CD4-positive, alpha-beta memory T cell (primary cell): ENCODE measurements around the gene PACSIN3. TPM values are rescaled to one million over a fixed set of nuclear protein-coding genes. Genes with fewer than 3 reads are reported as not detected.

Experiments used
- CTCF ChIA-PET: fragments of 350-600 bp; sonication (Branson Sonifier 250); formaldehyde crosslinking; loops from one replicate; lab custom pipeline; 2021; ENCODE audit warnings: inconsistent platforms; ENCODE audit not compliant: partially characterized antibody; lab: Charles Lee
- POLR2A ChIA-PET: fragments of 350-600 bp; sonication (Branson Sonifier 250); formaldehyde crosslinking; loops from one replicate; lab custom pipeline; 2021; ENCODE audit not compliant: partially characterized antibody; lab: Charles Lee
- DNase-seq, 5 donors: peaks; one replicate each; pipeline versions ENCODE4 v3.0.0 to v3.0.0-alpha.2; 2020 to 2022; ENCODE audit warnings: mixed read lengths in 1 of 5
- H3K27ac ChIP-seq: one replicate; pipeline ENCODE4 v1.7.0; 2013; ENCODE audit warnings: low read depth, low read length
- H3K27me3 ChIP-seq: 2 replicates; pipeline ENCODE4 v1.7.0; 2013; ENCODE audit warnings: mild to moderate bottlenecking, low read length, moderate library complexity; ENCODE audit not compliant: insufficient read depth
- H3K36me3 ChIP-seq: 2 replicates; pipeline ENCODE4 v1.7.0; 2013; ENCODE audit warnings: mild to moderate bottlenecking, low read length, moderate library complexity; ENCODE audit not compliant: insufficient read depth
- H3K4me1 ChIP-seq: 2 replicates; pipeline ENCODE4 v1.7.0; 2013; ENCODE audit warnings: mild to moderate bottlenecking, low read length, moderate library complexity; ENCODE audit not compliant: insufficient read depth
- H3K4me3 ChIP-seq, 2 donors: one replicate each; pipeline ENCODE4 v1.7.0; 2013; ENCODE audit warnings: low read length in 2 of 2, mild to moderate bottlenecking in 1 of 2
- H3K9me3 ChIP-seq, 2 donors: one replicate each; pipeline ENCODE4 v1.7.0; 2013; ENCODE audit warnings: low read length in 2 of 2, control low read depth in 1 of 2; ENCODE audit not compliant: control insufficient read depth in 1 of 2
- H3K27ac Mint-ChIP-seq, 7 donors: one replicate each; pipeline ENCODE4 v1.8.0; 2020 to 2021; ENCODE audit warnings: mixed read lengths in 7 of 7, mild to moderate bottlenecking in 6 of 7, inconsistent platforms in 3 of 7, moderate library complexity in 3 of 7
- H3K27me3 Mint-ChIP-seq, 2 donors: one replicate each; pipeline ENCODE4 v1.8.0; 2020 to 2021; ENCODE audit warnings: mixed read lengths in 2 of 2
- H3K36me3 Mint-ChIP-seq, 2 donors: one replicate each; pipeline ENCODE4 v1.8.0; 2020 to 2021; ENCODE audit warnings: mixed read lengths in 2 of 2, inconsistent platforms in 1 of 2, mild to moderate bottlenecking in 1 of 2
- H3K4me1 Mint-ChIP-seq, 4 donors: one replicate each; pipeline ENCODE4 v1.8.0; 2020 to 2021; ENCODE audit warnings: mixed read lengths in 4 of 4, mild to moderate bottlenecking in 1 of 4
- H3K4me3 Mint-ChIP-seq, 8 donors: one replicate each; pipeline ENCODE4 v1.8.0; 2020 to 2021; ENCODE audit warnings: mixed read lengths in 8 of 8, mild to moderate bottlenecking in 7 of 8, moderate library complexity in 6 of 8, inconsistent platforms in 3 of 8
- H3K9me3 Mint-ChIP-seq, 8 donors: one replicate each; pipeline ENCODE4 v1.8.0; 2020 to 2021; ENCODE audit warnings: mixed read lengths in 8 of 8, mild to moderate bottlenecking in 5 of 8, inconsistent platforms in 3 of 8, moderate library complexity in 1 of 8
- intact Hi-C: fragments of 100-400 bp; cut with micrococcal nuclease; formaldehyde crosslinking; loops from one replicate; pipeline ENCODE4 v1.15.1; 2023
- polyA plus RNA-seq, 2 donors: library from polyadenylated mRNA; unstranded; fragments of 300-500 nt; fragmentation: Illumina TruSeq; gene quantifications; one replicate each; pipeline ENCODE4 v1.2.3, GENCODE V29; 2021
- total RNA-seq, 2 experiments: library from RNA; stranded (reverse); gene quantifications; one replicate each; pipeline ENCODE4 v1.2.3, GENCODE V29; 2021

Gene PACSIN3
- total and polyA plus RNA-seq, 4 experiments from 2014 or later, result 0.23 to 1.3 TPM; not detected in 2

DNA sequence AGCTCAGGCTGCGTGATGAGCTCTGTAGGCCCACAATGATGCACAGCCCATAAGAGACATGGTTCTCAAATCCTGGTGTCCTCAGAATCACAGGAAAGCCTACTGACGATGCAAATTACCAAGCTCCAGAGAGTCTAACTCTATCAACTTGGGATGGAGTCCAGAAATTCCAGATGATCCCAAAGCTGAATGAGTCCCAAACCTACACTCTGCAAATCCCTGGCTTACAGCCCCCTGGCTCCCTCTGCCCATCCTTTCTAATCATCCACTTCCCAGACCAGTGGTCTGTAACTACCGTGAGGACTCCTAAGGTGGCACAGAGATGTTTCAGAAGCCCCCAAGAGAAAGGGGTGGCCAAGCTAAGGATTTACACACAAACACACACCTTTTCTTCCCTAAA is 23.0 kb downstream of the PACSIN3 start:
- H3K36me3 Mint-ChIP-seq, result peaks cover 15 to 44% of the 10 kb centered on the region in 2 donors
- intact Hi-C loops, result no loop called here
- Histone ChIP-seq H3K4me3 (no peak overlapping the region), H3K27ac (no peak overlapping the region), H3K27me3 (no peaks in the 10 kb centered on the region), H3K36me3 (peaks cover 43% of the 10 kb centered on the region), H3K9me3 (no peaks in the 10 kb centered on the region), H3K4me1 (no peaks in the 10 kb centered on the region)
- H3K27me3 Mint-ChIP-seq, result no peaks in the 10 kb centered on the region
- no peak overlapping the region for H3K4me3 Mint-ChIP-seq
- DNase-seq, result no peak
- CTCF ChIA-PET, result interaction anchor here (0.6 to 3.4 kb wide), 12 partner anchors 9 to 276 kb away, joined by 3 to 31 read pairs (median 4); partner anchors contain the start of genes ARFGAP2 and DDB2
- H3K9me3 Mint-ChIP-seq, result peaks cover 0 to 2% (median 0%) of the 10 kb centered on the region in 8 donors
- peaks cover 0 to 1% (median 0%) of the 10 kb centered on the region in 4 donors for H3K4me1 Mint-ChIP-seq
- POLR2A ChIA-PET, result interaction anchor here (0.8 kb wide), 1 partner anchor 51 kb away, joined by 3 read pairs; the partner anchor contains the start of gene DDB2
- H3K27ac Mint-ChIP-seq, result no peak overlapping the region

DNA sequence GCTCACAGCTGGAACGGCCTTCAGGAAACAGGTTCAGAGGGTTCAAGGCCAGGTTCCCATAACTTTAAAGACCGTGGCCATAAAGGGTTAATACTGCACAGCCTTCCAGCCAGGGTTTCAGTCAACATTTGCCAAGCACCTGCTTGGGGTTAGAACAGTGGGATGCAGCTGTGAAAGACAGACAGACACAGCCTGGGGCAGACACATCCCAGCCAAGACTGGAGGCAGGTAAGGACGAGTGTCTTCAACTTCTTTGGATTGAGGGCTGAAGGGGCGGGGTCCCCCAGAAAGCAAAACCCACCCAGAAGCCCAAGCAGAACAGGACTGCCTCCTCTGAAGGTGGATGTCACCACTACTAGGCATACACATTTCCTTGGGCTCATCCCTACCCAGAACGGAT is 23.8 kb downstream of the PACSIN3 start:
- no peak overlapping the region for H3K27ac ChIP-seq
- intact Hi-C loops, result no loop called here
- no peak overlapping the region for H3K4me3 ChIP-seq
- peaks cover 0 to 1% (median 0%) of the 10 kb centered on the region in 4 donors for H3K4me1 Mint-ChIP-seq
- DNase-seq, result no peak
- ChIA-PET CTCF (interaction anchor here (0.8 to 3.4 kb wide), 11 partner anchors 9 to 292 kb away, joined by 3 to 31 read pairs (median 5); partner anchors contain the start of genes ARFGAP2 and DDB2), POLR2A (no interaction called here)
- H3K36me3 Mint-ChIP-seq, result peaks cover 15 to 39% of the 10 kb centered on the region in 2 donors
- no peaks in the 10 kb centered on the region for H3K4me1 ChIP-seq
- no peaks in the 10 kb centered on the region for H3K27me3 Mint-ChIP-seq
- H3K9me3 Mint-ChIP-seq, result peaks cover 0 to 2% (median 0%) of the 10 kb centered on the region in 8 donors
- no peaks in the 10 kb centered on the region for H3K27me3 ChIP-seq
- no peak overlapping the region for H3K4me3 Mint-ChIP-seq
- no peaks in the 10 kb centered on the region for H3K9me3 ChIP-seq
- peak overlapping the region in 1 of 7 donors; percentile 24 for H3K27ac Mint-ChIP-seq
- H3K36me3 ChIP-seq, result peaks cover 35% of the 10 kb centered on the region

DNA sequence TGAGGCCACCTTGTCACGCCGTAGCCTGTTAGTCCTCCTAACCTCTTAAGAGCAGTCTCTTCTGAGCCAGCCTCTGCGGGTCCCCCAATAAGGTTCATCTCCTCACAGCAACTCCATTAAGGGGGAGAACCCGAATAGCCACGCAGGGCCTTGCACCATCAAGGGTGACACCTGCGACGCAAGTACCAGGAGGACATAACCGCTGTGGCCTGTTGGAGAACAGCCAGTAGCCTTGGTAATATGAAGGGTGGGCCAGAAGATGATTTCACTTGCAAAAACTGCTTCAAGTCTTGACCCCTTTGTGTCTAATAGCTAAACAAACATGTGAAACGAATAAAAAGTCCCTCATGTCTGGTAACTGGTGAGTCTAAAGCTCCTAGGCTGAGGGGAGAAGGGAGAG is 24.3 kb downstream of the PACSIN3 start:
- intact Hi-C loops, result loop anchor here (1.0 kb wide), 1 partner anchor 273 kb away; no protein-coding TSS in a partner anchor
- Histone ChIP-seq H3K4me1 (no peaks in the 10 kb centered on the region), H3K27me3 (no peaks in the 10 kb centered on the region), H3K36me3 (peaks cover 30% of the 10 kb centered on the region), H3K4me3 (no peak overlapping the region), H3K9me3 (no peaks in the 10 kb centered on the region), H3K27ac (no peak overlapping the region)
- no peaks in the 10 kb centered on the region for H3K27me3 Mint-ChIP-seq
- peaks cover 0 to 1% (median 0%) of the 10 kb centered on the region in 4 donors for H3K4me1 Mint-ChIP-seq
- H3K4me3 Mint-ChIP-seq, result no peak overlapping the region
- H3K27ac Mint-ChIP-seq, result no peak overlapping the region
- POLR2A ChIA-PET, result no interaction called here
- DNase-seq, result no peak
- CTCF ChIA-PET, result interaction anchor here (0.8 to 3.4 kb wide), 7 partner anchors 8 to 293 kb away, joined by 3 to 31 read pairs (median 5); partner anchors contain the start of gene ARFGAP2
- H3K9me3 Mint-ChIP-seq, result peaks cover 0 to 2% (median 0%) of the 10 kb centered on the region in 8 donors
- H3K36me3 Mint-ChIP-seq, result peaks cover 15 to 34% of the 10 kb centered on the region in 2 donors

DNA sequence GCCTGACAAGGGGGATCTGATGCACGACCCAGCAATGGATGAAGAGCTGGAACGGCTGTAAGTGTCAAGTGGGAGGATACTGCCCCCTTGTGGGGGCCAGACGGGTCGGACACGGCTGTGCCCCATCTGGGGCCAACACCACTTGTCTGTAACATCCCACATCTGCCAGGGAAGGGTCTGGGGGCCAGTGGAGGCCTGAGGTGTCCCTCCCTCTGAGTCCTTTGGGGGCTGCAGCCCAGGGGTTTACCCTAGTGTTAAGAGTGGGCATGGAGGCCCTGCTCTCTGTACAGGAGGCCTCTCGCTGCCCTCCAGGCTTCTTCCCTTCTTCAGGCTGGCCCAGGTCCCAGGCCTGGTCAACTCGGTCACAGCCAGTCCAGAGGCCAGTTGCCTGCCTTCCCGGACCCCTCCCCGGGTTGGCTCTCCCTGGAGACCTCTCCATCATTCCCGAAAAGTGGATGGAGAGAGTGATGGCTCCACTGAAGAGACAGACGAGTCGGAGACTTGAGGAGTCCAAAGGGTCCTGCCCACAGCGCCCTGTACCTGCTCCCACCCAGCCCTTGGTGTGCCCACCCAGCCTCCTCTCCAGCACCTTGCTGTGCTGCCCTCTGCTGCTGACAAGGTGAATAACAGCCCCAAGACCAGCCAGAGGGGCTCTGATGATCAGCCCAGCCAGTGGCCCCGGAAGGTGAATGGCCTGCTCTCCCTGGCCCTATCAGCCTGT is 24.9 kb downstream of the PACSIN3 start:
- H3K9me3 ChIP-seq, result no peaks in the 10 kb centered on the region
- Mint-ChIP-seq H3K27me3 (no peaks in the 10 kb centered on the region), H3K4me3 (no peak overlapping the region), H3K9me3 (no peaks in the 10 kb centered on the region), H3K4me1 (peaks cover 0 to 1% (median 0%) of the 10 kb centered on the region in 4 donors), H3K27ac (peak overlapping the region in 1 of 7 donors; percentile 75), H3K36me3 (peaks cover 11 to 28% of the 10 kb centered on the region in 2 donors)
- ChIA-PET CTCF (interaction anchor here (0.9 to 3.4 kb wide), 8 partner anchors 8 to 274 kb away, joined by 4 to 31 read pairs (median 6); partner anchors contain the start of gene ARFGAP2), POLR2A (no interaction called here)
- no peak overlapping the region for H3K27ac ChIP-seq
- peaks cover 24% of the 10 kb centered on the region for H3K36me3 ChIP-seq
- no peak overlapping the region for H3K4me3 ChIP-seq
- H3K27me3 ChIP-seq, result no peaks in the 10 kb centered on the region
- no peaks in the 10 kb centered on the region for H3K4me1 ChIP-seq
- DNase-seq, result peak; percentile 49 to 59 (median 55)
- intact Hi-C loops, result loop anchor here (1.0 kb wide), 1 partner anchor 272 kb away; no protein-coding TSS in a partner anchor

DNA sequence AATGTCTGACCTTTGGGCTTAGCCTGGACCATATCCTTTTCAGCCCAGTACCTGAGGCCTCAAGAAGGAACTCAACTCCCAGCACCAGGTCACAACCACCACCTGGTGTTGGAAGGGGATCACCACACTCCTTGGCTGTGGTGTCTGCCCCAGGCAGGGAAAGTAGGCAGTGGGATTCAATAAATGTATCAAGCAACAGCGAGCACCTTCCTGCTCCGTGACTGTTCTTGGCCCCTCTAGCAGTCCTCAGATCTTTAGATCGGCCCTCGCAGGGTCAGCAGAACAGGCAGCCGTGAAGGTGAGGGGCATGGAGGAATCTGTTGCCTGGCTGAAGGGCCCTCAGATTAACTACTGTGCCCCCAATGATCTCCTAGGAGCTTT is 25.5 kb downstream of the PACSIN3 start:
- H3K9me3 ChIP-seq, result no peaks in the 10 kb centered on the region
- Mint-ChIP-seq H3K27me3 (no peaks in the 10 kb centered on the region), H3K9me3 (no peaks in the 10 kb centered on the region), H3K27ac (peak overlapping the region in 2 of 7 donors; percentile 7 to 75), H3K36me3 (peaks cover 7 to 23% of the 10 kb centered on the region in 2 donors), H3K4me1 (peaks cover 0 to 1% (median 0%) of the 10 kb centered on the region in 4 donors), H3K4me3 (no peak overlapping the region)
- CTCF ChIA-PET, result interaction anchor here (0.9 to 1.6 kb wide), 3 partner anchors 11 to 270 kb away, joined by 4 to 6 read pairs (median 5); no protein-coding TSS in a partner anchor
- no peaks in the 10 kb centered on the region for H3K27me3 ChIP-seq
- POLR2A ChIA-PET, result no interaction called here
- peaks cover 2% of the 10 kb centered on the region for H3K4me1 ChIP-seq
- no peak overlapping the region for H3K27ac ChIP-seq
- H3K36me3 ChIP-seq, result peaks cover 18% of the 10 kb centered on the region
- DNase-seq, result no peak
- intact Hi-C loops, result loop anchor here (1.0 kb wide), 1 partner anchor 271 kb away; no protein-coding TSS in a partner anchor
- H3K4me3 ChIP-seq, result no peak overlapping the region

DNA sequence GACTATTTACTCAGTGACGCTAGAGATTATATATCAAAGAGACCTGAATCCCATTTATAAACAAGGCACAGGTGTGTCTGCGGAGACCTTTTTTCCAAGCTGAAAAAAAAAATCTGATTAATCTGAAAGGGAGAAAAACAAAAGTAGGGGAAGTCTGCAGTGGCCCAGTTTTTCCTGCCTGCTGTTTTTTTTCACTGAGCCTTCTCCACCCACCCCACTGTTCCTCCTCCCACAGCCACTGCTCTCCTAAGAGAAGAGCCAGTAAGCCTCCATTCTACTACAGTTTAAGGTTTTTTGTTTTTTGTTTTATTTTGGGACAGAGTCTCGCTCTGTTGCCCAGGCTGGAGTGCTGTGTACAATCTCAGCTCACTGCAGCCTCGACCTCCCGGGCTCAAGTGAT is 28.0 kb downstream of the PACSIN3 start:
- Mint-ChIP-seq H3K27me3 (no peaks in the 10 kb centered on the region), H3K36me3 (peaks cover 0 to 8% of the 10 kb centered on the region in 2 donors), H3K4me1 (peaks cover 16 to 23% (median 20%) of the 10 kb centered on the region in 4 donors), H3K9me3 (no peaks in the 10 kb centered on the region), H3K27ac (peak overlapping the region in 1 of 7 donors; percentile 48), H3K4me3 (no peak overlapping the region)
- Histone ChIP-seq H3K27me3 (no peaks in the 10 kb centered on the region), H3K27ac (no peak overlapping the region), H3K4me3 (no peak overlapping the region), H3K4me1 (peaks cover 26% of the 10 kb centered on the region), H3K9me3 (no peaks in the 10 kb centered on the region), H3K36me3 (no peaks in the 10 kb centered on the region)
- ChIA-PET CTCF (no interaction called here), POLR2A (no interaction called here)
- intact Hi-C loops, result no loop called here
- no peak for DNase-seq

DNA sequence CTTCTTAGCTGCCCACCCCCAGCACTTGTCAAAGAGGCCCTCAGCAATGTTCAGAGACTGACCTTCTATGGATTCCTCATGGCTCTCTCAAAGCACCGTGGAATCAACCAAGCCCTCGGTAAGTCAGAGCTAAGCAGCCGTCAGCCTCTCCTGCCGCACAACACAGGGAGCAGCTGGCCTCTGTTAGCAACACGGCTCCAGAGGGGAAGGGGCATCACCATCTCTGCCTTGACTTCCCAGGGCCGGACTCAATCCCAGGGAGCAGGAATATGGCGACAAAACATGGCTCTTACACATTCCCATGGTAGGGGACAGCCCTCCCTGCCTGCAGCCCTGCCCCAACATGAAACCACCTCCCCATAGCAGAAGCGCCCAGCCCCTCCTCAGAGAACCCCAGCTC is 28.4 kb downstream of the PACSIN3 start:
- Mint-ChIP-seq H3K36me3 (peaks cover 0 to 8% of the 10 kb centered on the region in 2 donors), H3K9me3 (no peaks in the 10 kb centered on the region), H3K4me3 (no peak overlapping the region), H3K27ac (no peak overlapping the region), H3K4me1 (peaks cover 19 to 28% (median 24%) of the 10 kb centered on the region in 4 donors), H3K27me3 (no peaks in the 10 kb centered on the region)
- Histone ChIP-seq H3K27ac (no peak overlapping the region), H3K27me3 (no peaks in the 10 kb centered on the region), H3K36me3 (no peaks in the 10 kb centered on the region), H3K4me3 (no peak overlapping the region), H3K4me1 (peaks cover 31% of the 10 kb centered on the region), H3K9me3 (no peaks in the 10 kb centered on the region)
- no peak for DNase-seq
- CTCF ChIA-PET, result no interaction called here
- intact Hi-C loops, result no loop called here
- POLR2A ChIA-PET, result no interaction called here
